Measurements from ENCODE around the gene VPS45.

Gene VPS45

DNA sequence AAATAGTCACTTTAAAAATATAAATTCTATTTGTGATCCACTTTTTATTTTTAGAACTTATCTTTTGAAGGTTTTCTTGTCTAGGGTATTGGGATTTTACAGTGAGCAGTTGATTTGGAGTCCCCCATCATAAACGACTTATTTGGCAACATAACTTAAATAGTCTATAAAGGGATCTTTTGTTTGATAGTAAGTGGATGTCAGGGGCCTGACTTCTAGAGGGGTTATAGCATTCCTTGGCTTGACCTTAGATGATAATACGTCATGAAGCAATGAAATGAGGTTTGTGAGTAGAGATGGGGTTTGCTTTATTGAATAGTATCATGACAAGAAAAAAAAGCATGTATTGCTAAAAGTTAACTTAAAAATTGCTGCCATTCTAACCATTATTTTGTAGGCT lies 17.8 kb downstream of the VPS45 start:
- TF ChIP-seq, protein P1, sequence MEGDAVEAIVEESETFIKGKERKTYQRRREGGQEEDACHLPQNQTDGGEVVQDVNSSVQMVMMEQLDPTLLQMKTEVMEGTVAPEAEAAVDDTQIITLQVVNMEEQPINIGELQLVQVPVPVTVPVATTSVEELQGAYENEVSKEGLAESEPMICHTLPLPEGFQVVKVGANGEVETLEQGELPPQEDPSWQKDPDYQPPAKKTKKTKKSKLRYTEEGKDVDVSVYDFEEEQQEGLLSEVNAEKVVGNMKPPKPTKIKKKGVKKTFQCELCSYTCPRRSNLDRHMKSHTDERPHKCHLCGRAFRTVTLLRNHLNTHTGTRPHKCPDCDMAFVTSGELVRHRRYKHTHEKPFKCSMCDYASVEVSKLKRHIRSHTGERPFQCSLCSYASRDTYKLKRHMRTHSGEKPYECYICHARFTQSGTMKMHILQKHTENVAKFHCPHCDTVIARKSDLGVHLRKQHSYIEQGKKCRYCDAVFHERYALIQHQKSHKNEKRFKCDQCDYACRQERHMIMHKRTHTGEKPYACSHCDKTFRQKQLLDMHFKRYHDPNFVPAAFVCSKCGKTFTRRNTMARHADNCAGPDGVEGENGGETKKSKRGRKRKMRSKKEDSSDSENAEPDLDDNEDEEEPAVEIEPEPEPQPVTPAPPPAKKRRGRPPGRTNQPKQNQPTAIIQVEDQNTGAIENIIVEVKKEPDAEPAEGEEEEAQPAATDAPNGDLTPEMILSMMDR (IDR thresholded peaks at IDR 0.05; ENCODE audit: insufficient read depth, low read length, poor library complexity, severe bottlenecking): no peak
- peaks cover 1% of the 10 kb centered on the region; the same call in 1 of the 2 replicates for H3K36me3 ChIP-seq (ENCODE audit: control insufficient read depth, insufficient read depth, low read length)
- no peak overlapping the region for H3K4me3 ChIP-seq (replicated peaks; ENCODE audit: low read depth, low read length)
- DNase-seq (ENCODE audit: extremely low read depth, insufficient read length): no peak
- H3K27me3 ChIP-seq (replicated peaks; ENCODE audit: control insufficient read depth, insufficient read depth, low read length): no peaks in the 10 kb centered on the region

DNA sequence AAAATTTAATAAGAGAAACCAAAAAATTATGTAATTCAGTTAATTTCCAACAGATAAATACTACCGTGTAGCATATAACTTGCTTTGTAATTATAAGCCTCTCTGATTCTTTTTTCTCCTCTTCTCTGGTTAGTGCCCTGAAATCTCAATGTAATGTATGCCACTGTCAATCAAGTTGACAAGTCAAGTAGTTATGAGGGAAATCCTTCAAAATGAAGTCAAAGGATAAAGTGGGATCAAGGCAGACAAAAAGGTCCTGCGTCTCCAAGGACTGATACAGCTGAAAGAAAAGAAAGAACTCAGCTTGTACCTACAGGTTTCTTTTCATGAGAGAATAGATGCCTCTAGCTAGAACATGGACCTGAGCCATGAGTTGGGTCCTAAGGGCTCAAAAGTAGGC lies 19.8 kb downstream of the VPS45 start:
- TF ChIP-seq, protein P1 (IDR thresholded peaks at IDR 0.05; ENCODE audit: insufficient read depth, low read length, poor library complexity, severe bottlenecking): no peak
- no peak for DNase-seq (ENCODE audit: extremely low read depth, insufficient read length)
- Histone ChIP-seq H3K27me3 (replicated peaks; ENCODE audit: control insufficient read depth, insufficient read depth, low read length) (no peaks in the 10 kb centered on the region), H3K4me3 (replicated peaks; ENCODE audit: low read depth, low read length) (no peak overlapping the region), H3K36me3 (ENCODE audit: control insufficient read depth, insufficient read depth, low read length) (peaks cover 1% of the 10 kb centered on the region; the same call in 1 of the 2 replicates)

DNA sequence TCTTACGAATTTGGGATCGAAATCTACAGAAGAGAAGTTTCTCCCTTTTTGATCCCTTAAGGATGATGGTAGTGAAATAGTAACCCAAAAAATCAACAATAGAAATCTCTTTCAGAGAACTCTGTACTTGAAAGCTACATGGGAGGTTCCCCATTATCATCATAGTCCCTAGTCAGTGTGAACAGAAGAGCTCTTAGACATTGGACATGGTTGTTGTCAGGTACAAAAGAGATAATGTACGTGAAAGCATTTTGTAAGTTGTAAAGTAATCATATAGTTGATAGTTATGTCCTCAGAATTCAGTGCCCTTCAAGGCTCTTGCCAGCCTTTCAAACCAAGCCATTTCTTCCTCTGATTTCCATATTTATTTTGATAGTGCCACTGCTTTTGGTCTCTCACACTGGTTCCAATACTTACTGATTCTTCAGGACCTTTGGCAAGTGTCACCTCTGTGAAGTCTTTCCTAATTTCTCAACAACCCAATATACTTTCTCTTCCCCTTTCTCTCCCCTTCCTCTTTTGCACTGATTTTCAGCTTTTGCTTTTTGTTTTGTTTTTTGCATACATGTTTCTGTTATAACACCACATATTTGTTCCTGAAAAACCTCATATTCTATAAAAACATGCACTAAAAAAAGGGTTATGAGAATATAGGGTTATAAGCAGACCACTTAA lies 22.4 kb downstream of the VPS45 start:
- no peak for DNase-seq (ENCODE audit: extremely low read depth, insufficient read length)
- TF ChIP-seq, protein P1 (IDR thresholded peaks at IDR 0.05; ENCODE audit: insufficient read depth, low read length, poor library complexity, severe bottlenecking): no peak
- H3K4me3 ChIP-seq (replicated peaks; ENCODE audit: low read depth, low read length): no peak overlapping the region; the same call in 1 of the 2 replicates
- no peaks in the 10 kb centered on the region; the same call in 1 of the 2 replicates for H3K36me3 ChIP-seq (ENCODE audit: control insufficient read depth, insufficient read depth, low read length)
- H3K27me3 ChIP-seq (replicated peaks; ENCODE audit: control insufficient read depth, insufficient read depth, low read length): no peaks in the 10 kb centered on the region

DNA sequence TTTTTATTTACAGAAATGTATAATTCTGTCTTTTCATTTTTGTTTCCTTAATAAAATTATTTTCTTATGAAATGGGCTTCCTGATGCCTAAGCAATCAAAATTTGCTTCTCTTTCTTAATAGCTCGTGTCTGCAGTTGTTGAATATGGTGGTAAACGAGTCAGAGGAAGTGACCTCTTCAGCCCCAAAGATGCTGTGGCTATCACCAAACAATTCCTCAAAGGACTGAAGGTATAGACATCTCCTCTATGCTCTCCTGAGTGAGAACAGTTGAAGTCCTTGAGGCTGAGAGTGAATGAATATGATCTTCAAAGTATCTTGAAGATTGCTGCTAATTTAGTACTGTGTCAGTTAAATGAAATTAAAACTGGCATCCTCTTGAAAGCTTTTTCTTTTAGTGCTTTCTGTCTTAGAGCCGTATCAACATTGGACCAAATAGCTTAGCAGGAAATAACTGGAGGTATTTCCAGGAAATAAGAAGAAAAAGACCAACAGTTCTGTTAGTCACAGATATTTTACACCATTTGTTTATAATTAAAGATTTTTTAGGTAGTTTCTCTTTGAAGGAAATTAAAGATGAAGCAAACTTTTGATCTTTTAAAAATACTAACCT lies 24.7 kb downstream of the VPS45 start:
- H3K27me3 ChIP-seq (replicated peaks; ENCODE audit: control insufficient read depth, insufficient read depth, low read length): no peaks in the 10 kb centered on the region
- DNase-seq (ENCODE audit: extremely low read depth, insufficient read length): no peak
- no peaks in the 10 kb centered on the region; the same call in 1 of the 2 replicates for H3K36me3 ChIP-seq (ENCODE audit: control insufficient read depth, insufficient read depth, low read length)
- no peak overlapping the region for H3K4me3 ChIP-seq (replicated peaks; ENCODE audit: low read depth, low read length)
- TF ChIP-seq, protein P1 (IDR thresholded peaks at IDR 0.05; ENCODE audit: insufficient read depth, low read length, poor library complexity, severe bottlenecking): no peak

DNA sequence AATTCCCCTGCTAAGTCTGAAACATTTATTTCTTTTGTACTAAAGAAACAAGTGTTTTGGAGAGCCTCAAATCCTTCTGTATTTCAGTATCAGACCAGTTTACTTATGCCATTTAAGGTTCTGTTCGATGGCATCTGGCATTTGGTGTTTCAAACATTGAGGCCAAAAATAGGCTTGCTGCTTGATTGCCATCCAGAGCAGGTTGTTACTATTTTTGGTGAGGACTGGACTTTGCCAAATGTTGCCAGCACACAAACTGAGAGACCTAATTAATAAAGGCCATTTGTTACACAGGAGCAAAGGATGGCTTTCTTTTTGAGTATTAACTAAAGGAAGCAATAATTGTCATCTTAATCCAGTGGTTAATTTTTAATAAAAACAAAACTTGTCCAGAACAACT lies 26.2 kb downstream of the VPS45 start:
- DNase-seq (ENCODE audit: extremely low read depth, insufficient read length): no peak
- H3K4me3 ChIP-seq (replicated peaks; ENCODE audit: low read depth, low read length): no peak overlapping the region
- TF ChIP-seq, protein P1 (IDR thresholded peaks at IDR 0.05; ENCODE audit: insufficient read depth, low read length, poor library complexity, severe bottlenecking): no peak
- H3K27me3 ChIP-seq (replicated peaks; ENCODE audit: control insufficient read depth, insufficient read depth, low read length): no peaks in the 10 kb centered on the region
- no peaks in the 10 kb centered on the region; the same call in 1 of the 2 replicates for H3K36me3 ChIP-seq (ENCODE audit: control insufficient read depth, insufficient read depth, low read length)
